BLaER1 (cell line): Measurements from ENCODE around the gene PCSK4.

ENCODE experiments used
- H3K27ac ChIP-seq: shearing (Covaris generic); formaldehyde crosslinking; 2 replicates; pipeline ENCODE4 v1.8.1; 2022
- H3K27me3 ChIP-seq: shearing (Covaris generic); formaldehyde crosslinking; 2 replicates; pipeline ENCODE4 v1.8.1; 2022
- H3K36me3 ChIP-seq: shearing (Covaris generic); formaldehyde crosslinking; 2 replicates; pipeline ENCODE4 v1.8.1; 2022
- H3K4me1 ChIP-seq: shearing (Covaris generic); formaldehyde crosslinking; 2 replicates; pipeline ENCODE4 v1.8.1; 2022
- H3K4me2 ChIP-seq: shearing (Covaris generic); formaldehyde crosslinking; 2 replicates; pipeline ENCODE4 v1.8.1; 2022
- H3K4me3 ChIP-seq: shearing (Covaris generic); formaldehyde crosslinking; 2 replicates; pipeline ENCODE4 v1.8.1; 2022
- H3K9ac ChIP-seq: shearing (Covaris generic); formaldehyde crosslinking; 2 replicates; pipeline ENCODE4 v1.8.1; 2022
- H3K9me3 ChIP-seq: shearing (Covaris generic); formaldehyde crosslinking; 2 replicates; pipeline ENCODE4 v1.8.1; 2022
- H4K20me1 ChIP-seq: shearing (Covaris generic); formaldehyde crosslinking; 2 replicates; pipeline ENCODE4 v1.8.1; 2022
- Cebpa-rat ChIP-seq: shearing (Covaris generic); IDR thresholded peaks from 2 replicates; pipeline ENCODE4 v1.8.1; 2022

Gene PCSK4

GRCh38 chr19:1496714-1497577, 6.8 kb upstream of the PCSK4 start:
- Histone ChIP-seq H3K9ac (peak overlapping the region; percentile 18; the same call in 1 of the 2 replicates), H3K27me3 (no peaks in the 10 kb centered on the region), H3K4me1 (peaks cover 34% of the 10 kb centered on the region), H3K4me3 (no peak overlapping the region; the same call in 1 of the 2 replicates), H3K4me2 (peak overlapping the region; percentile 81), H3K36me3 (no peaks in the 10 kb centered on the region), H4K20me1 (peaks cover 8% of the 10 kb centered on the region; the same call in 1 of the 2 replicates), H3K27ac (peak overlapping the region; percentile 29; the same call in 1 of the 2 replicates), H3K9me3 (peaks cover 7% of the 10 kb centered on the region; the same call in 1 of the 2 replicates)
- no peak for TF ChIP-seq Cebpa-rat

DNA sequence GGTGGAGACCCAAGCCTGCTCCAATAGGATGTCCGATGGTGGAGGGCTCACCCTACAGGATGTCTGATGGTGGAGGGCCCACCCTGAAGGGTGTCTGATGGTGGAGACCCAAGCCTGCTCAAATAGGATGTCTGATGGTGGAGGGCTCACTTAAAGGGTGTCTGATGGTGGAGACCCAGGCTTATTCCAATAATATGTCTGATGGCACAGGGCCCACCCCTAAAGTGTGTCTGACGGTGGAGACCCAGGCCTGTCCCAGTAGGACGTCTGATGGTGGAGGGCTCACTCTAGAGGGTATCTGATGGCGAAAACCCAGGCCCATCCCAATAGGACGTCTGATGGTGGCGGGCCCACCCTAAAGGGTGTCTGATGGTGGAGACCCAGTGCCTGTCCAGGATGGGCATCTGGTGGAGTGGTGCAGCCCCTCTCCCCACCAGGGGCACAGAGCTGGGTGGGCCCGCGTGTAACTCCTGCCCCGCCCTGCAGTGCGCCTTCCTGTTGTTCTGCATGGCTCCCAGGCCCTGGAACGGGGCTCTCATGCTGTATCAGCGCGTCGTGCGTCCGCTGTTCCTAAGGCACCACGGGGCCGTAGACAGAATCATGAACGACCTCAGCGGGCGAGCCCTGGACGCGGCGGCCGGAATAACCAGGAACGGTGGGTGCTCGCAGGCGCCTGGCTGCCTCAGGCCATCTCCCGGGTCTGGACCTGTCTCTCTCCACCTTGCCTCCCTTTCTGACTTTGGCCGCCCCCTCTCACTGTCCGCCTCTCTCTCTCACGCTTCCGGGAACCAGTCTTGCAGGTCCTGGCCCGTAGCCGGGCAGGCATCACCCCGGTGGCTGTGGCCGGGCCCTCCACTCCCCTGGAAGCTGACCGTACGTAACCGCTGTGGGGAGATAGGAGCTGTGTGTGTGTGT, 5.9 kb upstream of the PCSK4 start:
- no peak overlapping the region for H3K27ac ChIP-seq
- H3K36me3 ChIP-seq = no peaks in the 10 kb centered on the region
- peaks cover 14% of the 10 kb centered on the region for H4K20me1 ChIP-seq
- H3K4me3 ChIP-seq = no peak overlapping the region
- peaks cover 7% of the 10 kb centered on the region; the same call in 1 of the 2 replicates for H3K9me3 ChIP-seq
- no peak overlapping the region for H3K9ac ChIP-seq
- H3K27me3 ChIP-seq = peaks cover 3% of the 10 kb centered on the region; the same call in 1 of the 2 replicates
- peaks cover 38% of the 10 kb centered on the region for H3K4me1 ChIP-seq
- no peak for TF ChIP-seq Cebpa-rat
- H3K4me2 ChIP-seq = no peak overlapping the region

GRCh38 chr19:1495051-1495798, 5.1 kb upstream of the PCSK4 start:
- H3K4me1 ChIP-seq = peaks cover 36% of the 10 kb centered on the region
- H3K4me3 ChIP-seq = no peak overlapping the region
- H3K9ac ChIP-seq = no peak overlapping the region
- H3K36me3 ChIP-seq = no peaks in the 10 kb centered on the region
- no peak for TF ChIP-seq Cebpa-rat
- peaks cover 6% of the 10 kb centered on the region; the same call in 1 of the 2 replicates for H3K9me3 ChIP-seq
- H4K20me1 ChIP-seq = peaks cover 14% of the 10 kb centered on the region
- H3K27me3 ChIP-seq = peaks cover 3% of the 10 kb centered on the region; the same call in 1 of the 2 replicates
- H3K4me2 ChIP-seq = no peak overlapping the region
- H3K27ac ChIP-seq = no peak overlapping the region

- Histone ChIP-seq H4K20me1 (peaks cover 14% of the 10 kb centered on the region), H3K27ac (no peak overlapping the region), H3K9ac (no peak overlapping the region), H3K4me2 (no peak overlapping the region), H3K4me3 (no peak overlapping the region), H3K4me1 (peaks cover 44% of the 10 kb centered on the region), H3K9me3 (no peaks in the 10 kb centered on the region), H3K27me3 (peaks cover 3% of the 10 kb centered on the region; the same call in 1 of the 2 replicates), H3K36me3 (no peaks in the 10 kb centered on the region)
- no peak for TF ChIP-seq Cebpa-rat
These were observed 4.1 kb upstream of the PCSK4 start for GRCh38 chr19:1494115-1494815.

DNA sequence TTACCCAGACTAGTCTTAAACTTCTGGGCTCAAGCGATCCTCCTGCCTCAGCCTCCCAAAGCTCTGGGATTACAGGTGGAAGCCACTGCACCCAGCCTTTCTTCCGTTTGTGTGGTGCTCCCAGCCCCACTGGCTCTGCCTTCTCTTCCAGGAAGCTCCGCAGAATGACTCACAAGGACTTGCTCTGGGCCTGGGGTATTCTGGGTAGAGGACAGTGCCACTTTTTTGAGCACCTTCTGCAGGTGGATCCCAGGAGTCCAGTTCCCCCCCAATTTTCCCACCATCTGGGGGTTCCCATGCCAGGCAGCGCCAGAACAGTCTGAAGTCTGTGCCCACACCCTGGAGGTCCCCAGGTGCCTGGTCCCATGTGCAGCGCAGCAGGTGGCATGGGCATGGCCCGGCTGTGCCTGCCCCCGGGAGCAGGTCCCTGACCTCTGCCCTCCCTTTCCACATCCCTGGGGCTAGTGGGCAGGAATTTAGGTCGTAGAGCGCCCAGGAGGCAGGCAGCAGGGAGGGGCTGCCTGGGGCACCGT, 2.4 kb upstream of the PCSK4 start:
- Histone ChIP-seq H3K9ac (no peak overlapping the region), H3K27me3 (peaks cover 3% of the 10 kb centered on the region; the same call in 1 of the 2 replicates), H3K36me3 (no peaks in the 10 kb centered on the region), H3K9me3 (no peaks in the 10 kb centered on the region), H3K4me1 (peaks cover 49% of the 10 kb centered on the region), H3K27ac (no peak overlapping the region), H4K20me1 (peaks cover 14% of the 10 kb centered on the region), H3K4me2 (no peak overlapping the region), H3K4me3 (no peak overlapping the region)
- no peak for TF ChIP-seq Cebpa-rat

GRCh38 chr19:1491849-1492170, 1.7 kb upstream of the PCSK4 start:
- peaks cover 14% of the 10 kb centered on the region for H4K20me1 ChIP-seq
- H3K4me1 ChIP-seq = peaks cover 42% of the 10 kb centered on the region
- no peaks in the 10 kb centered on the region for H3K9me3 ChIP-seq
- peak overlapping the region; percentile 96 for H3K4me2 ChIP-seq
- no peak overlapping the region for H3K27ac ChIP-seq
- peak overlapping the region; percentile 65 for H3K4me3 ChIP-seq
- H3K27me3 ChIP-seq = peaks cover 3% of the 10 kb centered on the region; the same call in 1 of the 2 replicates
- no peak for TF ChIP-seq Cebpa-rat
- 0 out of 2 replicates have a peak, but pooled peaks cover 2% of the 10 kb centered on the region for H3K36me3 ChIP-seq
- H3K9ac ChIP-seq = no peak overlapping the region

DNA sequence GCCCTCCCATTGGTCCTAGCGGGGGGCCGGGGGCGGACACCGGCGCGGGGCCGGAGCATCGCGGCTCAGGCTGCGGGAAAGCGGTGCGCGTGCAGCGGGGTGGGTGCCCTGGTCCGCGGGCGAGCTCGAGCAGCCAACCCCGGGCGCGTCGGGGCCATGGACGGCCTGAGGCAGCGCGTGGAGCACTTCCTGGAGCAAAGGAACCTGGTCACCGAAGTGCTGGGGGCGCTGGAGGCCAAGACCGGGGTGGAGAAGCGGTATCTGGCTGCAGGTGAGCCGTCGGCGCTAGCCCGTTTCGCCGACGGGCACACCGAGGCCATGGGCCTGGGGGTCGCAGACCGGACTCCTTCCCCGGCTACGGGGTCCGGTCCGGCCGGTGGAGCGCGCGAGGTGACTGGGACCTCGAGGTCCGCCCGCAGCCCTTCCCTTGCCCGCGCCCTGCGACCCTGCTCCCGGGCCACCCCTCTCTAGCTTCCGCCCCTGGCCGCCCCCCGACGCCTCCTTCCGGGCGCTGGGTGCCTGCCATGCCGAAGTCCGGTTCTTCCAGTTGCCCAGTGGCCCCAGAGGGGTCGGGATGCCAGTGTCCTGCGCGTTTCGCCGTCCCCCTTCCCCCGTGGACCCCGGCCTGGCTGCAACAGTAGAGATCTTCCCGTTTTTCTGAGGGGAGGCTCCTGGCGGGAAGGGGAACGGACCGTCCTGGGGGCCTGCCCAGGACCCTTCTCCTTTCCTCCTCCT, 1.1 kb upstream of the PCSK4 start, which contains the start of gene REEP6:
Gene REEP6, plus strand, starts transcription at position 68 of the 735 bp plus-strand sequence. Its CDS starts 89 bp downstream, at position 157.
- Histone ChIP-seq H3K27ac (peak within 1 kb of the TSS; percentile 88), H3K9ac (peak within 1 kb of the TSS; percentile 75), H3K4me3 (peak within 1 kb of the TSS; percentile 72)

More for the DNA sequence above, 1.1 kb upstream of the PCSK4 start, which contains the start of gene REEP6:
- Histone ChIP-seq H3K4me2 (peak within 1 kb of the TSS; percentile 97), H3K27me3 (peaks cover 3% of the 10 kb centered on the region; the same call in 1 of the 2 replicates), H3K9me3 (no peaks in the 10 kb centered on the region), H4K20me1 (peaks cover 14% of the 10 kb centered on the region), H3K36me3 (0 out of 2 replicates have a peak, but pooled peaks cover 5% of the 10 kb centered on the region), H3K4me1 (peaks cover 37% of the 10 kb centered on the region)
- TF ChIP-seq Cebpa-rat = no peak
